ENCODE data around the gene MT1G.

MT1G gene

DNA sequence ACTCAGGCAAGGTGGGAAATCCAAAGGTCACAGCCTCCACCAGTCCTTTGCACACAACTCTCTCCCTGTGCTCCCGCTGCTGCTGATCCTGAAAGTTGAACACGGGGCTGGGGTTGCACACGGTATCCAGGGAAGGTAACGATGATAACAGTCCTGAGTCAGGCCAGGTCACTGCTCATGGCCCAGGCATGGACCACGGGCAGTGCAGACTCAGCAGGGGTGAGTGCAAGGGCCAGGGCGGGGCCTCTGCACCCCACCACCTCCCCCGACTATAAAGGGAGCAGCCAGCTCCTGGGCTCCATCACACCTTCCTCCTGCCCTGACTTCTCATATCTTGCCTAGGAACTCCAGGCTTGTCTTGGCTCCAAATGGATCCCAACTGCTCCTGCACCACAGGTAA, 16.3 kb downstream of the MT1G start, which contains the start of gene MT1B:
MT1B (plus strand) TSS at position 301 of the 400 bp plus-strand sequence; CDS start at position 369, 68 bp downstream.
- H2AFZ ChIP-seq (ENCODE audit: low read length), result no peak within 1 kb of the TSS
- H3K27me3 ChIP-seq (ENCODE audit: insufficient read depth, low read length), result peaks cover 7% of the 10 kb centered on the region; the same call in 1 of the 2 replicates

DNA sequence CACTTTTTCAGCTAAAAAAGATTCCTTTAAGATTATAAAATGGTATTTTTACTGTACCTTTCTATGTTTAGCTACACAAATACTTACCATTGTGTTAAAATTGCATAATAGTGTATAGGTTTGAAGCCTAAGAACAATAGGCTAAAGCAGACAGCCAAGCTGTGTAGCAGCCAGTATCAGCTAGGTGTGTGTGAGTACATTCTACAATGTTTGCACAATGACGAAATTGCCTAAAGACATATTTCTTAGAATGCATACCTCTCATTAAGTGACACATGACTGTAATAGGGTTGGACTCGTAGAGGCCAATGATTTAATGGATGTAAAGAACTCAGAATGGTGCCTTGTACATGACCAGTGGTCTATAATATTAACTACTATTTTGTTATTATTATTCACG, 18.0 kb downstream of the MT1G start:
- Histone ChIP-seq H4K20me1 (ENCODE audit: insufficient read depth, low read length) (no peaks in the 10 kb centered on the region), H3K27me3 (ENCODE audit: insufficient read depth, low read length) (peaks cover 7% of the 10 kb centered on the region; the same call in 1 of the 2 replicates), H3K4me1 (ENCODE audit: insufficient read depth, low read length, severe bottlenecking) (peaks cover 10% of the 10 kb centered on the region), H3K79me2 (ENCODE audit: insufficient read depth, low read length) (no peaks in the 10 kb centered on the region), H3K27ac (ENCODE audit: low read depth, low read length, poor library complexity, severe bottlenecking) (no peak overlapping the region), H3K9me2 (ENCODE audit: low read depth, low read length) (no peaks in the 10 kb centered on the region), H3K4me3 (ENCODE audit: low read depth, low read length, poor library complexity, severe bottlenecking) (no peak overlapping the region), H3K9ac (ENCODE audit: low read length) (no peak overlapping the region), H3K4me2 (ENCODE audit: low read length) (no peak overlapping the region), H3K36me3 (ENCODE audit: insufficient read depth, low read length) (no peaks in the 10 kb centered on the region), H2AFZ (ENCODE audit: low read length) (no peak overlapping the region), H3K9me3 (ENCODE audit: low read length) (no peaks in the 10 kb centered on the region), H3F3A (ENCODE audit: insufficient read depth, low read length) (no peaks in the 10 kb centered on the region)
- TF ChIP-seq, protein P1, sequence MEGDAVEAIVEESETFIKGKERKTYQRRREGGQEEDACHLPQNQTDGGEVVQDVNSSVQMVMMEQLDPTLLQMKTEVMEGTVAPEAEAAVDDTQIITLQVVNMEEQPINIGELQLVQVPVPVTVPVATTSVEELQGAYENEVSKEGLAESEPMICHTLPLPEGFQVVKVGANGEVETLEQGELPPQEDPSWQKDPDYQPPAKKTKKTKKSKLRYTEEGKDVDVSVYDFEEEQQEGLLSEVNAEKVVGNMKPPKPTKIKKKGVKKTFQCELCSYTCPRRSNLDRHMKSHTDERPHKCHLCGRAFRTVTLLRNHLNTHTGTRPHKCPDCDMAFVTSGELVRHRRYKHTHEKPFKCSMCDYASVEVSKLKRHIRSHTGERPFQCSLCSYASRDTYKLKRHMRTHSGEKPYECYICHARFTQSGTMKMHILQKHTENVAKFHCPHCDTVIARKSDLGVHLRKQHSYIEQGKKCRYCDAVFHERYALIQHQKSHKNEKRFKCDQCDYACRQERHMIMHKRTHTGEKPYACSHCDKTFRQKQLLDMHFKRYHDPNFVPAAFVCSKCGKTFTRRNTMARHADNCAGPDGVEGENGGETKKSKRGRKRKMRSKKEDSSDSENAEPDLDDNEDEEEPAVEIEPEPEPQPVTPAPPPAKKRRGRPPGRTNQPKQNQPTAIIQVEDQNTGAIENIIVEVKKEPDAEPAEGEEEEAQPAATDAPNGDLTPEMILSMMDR (IDR thresholded peaks at IDR 0.05; ENCODE audit: low read length), result no peak
- TF ChIP-seq EZH2 (IDR thresholded peaks at IDR 0.05; ENCODE audit: borderline replicate concordance, low read length), result no peak

More for the DNA sequence above, 16.3 kb downstream of the MT1G start, which contains the start of gene MT1B:
- Histone ChIP-seq H3K27ac (ENCODE audit: low read depth, low read length, poor library complexity, severe bottlenecking) (no peak within 1 kb of the TSS), H4K20me1 (ENCODE audit: insufficient read depth, low read length) (no peaks in the 10 kb centered on the region), H3K79me2 (ENCODE audit: insufficient read depth, low read length) (no peaks in the 10 kb centered on the region), H3K4me2 (ENCODE audit: low read length) (no peak within 1 kb of the TSS), H3K9ac (ENCODE audit: low read length) (no peak within 1 kb of the TSS; the same call in 1 of the 2 replicates), H3K4me1 (ENCODE audit: insufficient read depth, low read length, severe bottlenecking) (peaks cover 10% of the 10 kb centered on the region), H3F3A (ENCODE audit: insufficient read depth, low read length) (no peaks in the 10 kb centered on the region), H3K4me3 (ENCODE audit: low read depth, low read length, poor library complexity, severe bottlenecking) (no peak within 1 kb of the TSS), H3K9me3 (ENCODE audit: low read length) (no peaks in the 10 kb centered on the region), H3K9me2 (ENCODE audit: low read depth, low read length) (no peaks in the 10 kb centered on the region), H3K36me3 (ENCODE audit: insufficient read depth, low read length) (no peaks in the 10 kb centered on the region)
- TF ChIP-seq EZH2 (IDR thresholded peaks at IDR 0.05; ENCODE audit: borderline replicate concordance, low read length), result no peak
- TF ChIP-seq, protein P1 (IDR thresholded peaks at IDR 0.05; ENCODE audit: low read length), result no peak

DNA sequence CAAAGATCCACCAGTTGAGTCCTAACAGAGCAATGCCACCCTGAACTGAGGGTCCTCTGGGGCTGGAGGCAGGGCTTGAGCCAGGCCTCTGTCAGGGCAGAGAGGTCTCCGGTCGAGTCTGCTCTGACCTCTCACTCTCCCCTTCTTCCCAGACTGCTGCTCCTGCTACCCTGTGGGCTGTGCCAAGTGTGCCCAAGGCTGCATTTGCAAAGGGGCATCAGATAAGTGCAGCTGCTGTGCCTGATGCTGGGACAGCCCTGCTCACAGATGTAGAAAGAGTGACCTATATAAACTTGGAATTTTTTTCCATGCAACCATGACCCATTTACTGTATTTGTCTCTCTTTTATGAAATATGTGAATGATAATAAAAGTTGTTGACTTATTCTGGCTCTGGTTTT, 18.6 kb downstream of the MT1G start:
- peaks cover 7% of the 10 kb centered on the region; the same call in 1 of the 2 replicates for H3K27me3 ChIP-seq (ENCODE audit: insufficient read depth, low read length)

More for the DNA sequence above, 18.6 kb downstream of the MT1G start:
- no peak overlapping the region for H2AFZ ChIP-seq (ENCODE audit: low read length)
- H3K27ac ChIP-seq (ENCODE audit: low read depth, low read length, poor library complexity, severe bottlenecking), result no peak overlapping the region
- no peak for TF ChIP-seq EZH2 (IDR thresholded peaks at IDR 0.05; ENCODE audit: borderline replicate concordance, low read length)
- TF ChIP-seq, protein P1 (IDR thresholded peaks at IDR 0.05; ENCODE audit: low read length), result no peak
- no peaks in the 10 kb centered on the region for H3K9me2 ChIP-seq (ENCODE audit: low read depth, low read length)
- no peaks in the 10 kb centered on the region for H4K20me1 ChIP-seq (ENCODE audit: insufficient read depth, low read length)
- no peaks in the 10 kb centered on the region for H3F3A ChIP-seq (ENCODE audit: insufficient read depth, low read length)
- no peaks in the 10 kb centered on the region for H3K36me3 ChIP-seq (ENCODE audit: insufficient read depth, low read length)
- H3K4me2 ChIP-seq (ENCODE audit: low read length), result no peak overlapping the region
- no peaks in the 10 kb centered on the region for H3K9me3 ChIP-seq (ENCODE audit: low read length)
- peaks cover 10% of the 10 kb centered on the region for H3K4me1 ChIP-seq (ENCODE audit: insufficient read depth, low read length, severe bottlenecking)
- no peaks in the 10 kb centered on the region for H3K79me2 ChIP-seq (ENCODE audit: insufficient read depth, low read length)
- H3K4me3 ChIP-seq (ENCODE audit: low read depth, low read length, poor library complexity, severe bottlenecking), result no peak overlapping the region
- H3K9ac ChIP-seq (ENCODE audit: low read length), result no peak overlapping the region

All from OCI-LY1 (cell line).